Measurements from ENCODE around the gene CCDC28B.
"Not testable (repeated sequence)": the region's sequence is repeated elsewhere in the genome, so short reads cannot be mapped to it uniquely, and the experiment has no call there.

CCDC28B gene

DNA sequence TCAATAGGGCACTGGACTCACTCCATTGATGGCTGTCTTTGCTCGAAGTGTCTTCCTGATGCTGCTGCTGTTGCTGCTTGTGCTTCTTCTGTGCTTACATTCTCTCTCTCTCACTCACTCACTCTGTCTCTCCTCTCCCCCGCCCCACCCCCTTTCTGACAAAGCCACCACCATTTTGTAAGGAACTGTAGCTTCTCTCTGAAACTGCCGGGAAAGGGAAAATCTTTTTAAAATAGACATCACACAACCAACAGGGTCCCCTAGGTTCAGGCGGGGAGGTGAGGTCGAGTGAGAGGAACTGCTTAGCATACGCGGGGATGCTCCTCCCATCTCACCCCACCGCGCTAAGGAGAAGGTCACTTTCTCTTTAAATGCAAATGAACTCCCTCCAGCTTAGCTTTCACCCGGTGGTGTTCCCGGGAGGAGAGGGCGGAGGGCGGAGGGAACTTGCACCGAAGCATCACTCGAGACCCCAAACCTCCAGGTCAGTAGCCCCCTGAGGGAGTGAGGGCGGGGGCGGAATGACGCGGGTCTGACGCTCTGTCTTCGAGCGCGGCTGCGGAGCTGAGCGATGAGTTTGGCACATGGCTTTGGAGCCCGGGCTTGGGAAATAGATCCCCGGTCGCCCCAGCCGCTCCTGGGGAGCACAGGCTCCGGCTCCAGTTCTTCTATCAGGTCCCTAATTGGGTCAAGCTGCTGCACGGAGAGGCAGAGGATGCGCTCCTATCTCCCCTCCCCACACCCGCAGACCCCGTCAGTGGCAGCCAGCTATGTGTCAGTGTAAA lies at the start of gene CCDC28B:
Gene CCDC28B, plus strand, starts transcription at position 370 of the 785 bp plus-strand sequence. CDS start 1,341 bp downstream, outside the sequence.
- Histone ChIP-seq H3K9ac (ENCODE audit: low read depth, low read length) (peak within 1 kb of the TSS; percentile 14), H3K4me3 (ENCODE audit: low read depth, low read length) (peak within 1 kb of the TSS; percentile 63)

DNA sequence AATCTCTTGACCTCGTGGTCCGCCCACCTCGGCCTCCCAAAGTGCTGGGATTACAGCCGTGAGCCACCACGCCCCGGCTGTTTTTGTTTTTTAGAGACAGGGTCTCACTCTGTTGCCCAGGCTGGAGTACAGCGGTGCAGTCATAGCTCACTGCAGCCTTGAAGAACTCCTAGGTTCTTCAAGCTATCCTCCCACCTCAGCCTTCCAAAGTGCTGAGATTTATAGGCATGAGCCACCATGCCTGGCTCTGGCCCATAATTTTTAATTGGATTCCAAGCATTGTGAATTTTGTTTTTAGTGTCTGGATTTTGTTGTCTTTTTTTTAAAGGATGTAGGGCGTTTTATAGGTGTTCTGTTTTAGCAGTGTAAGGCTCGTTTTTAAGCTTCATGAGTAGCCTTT lies 49.5 kb upstream of the CCDC28B start:
- Histone ChIP-seq H3K4me3 (ENCODE audit: low read depth, low read length) (no peak overlapping the region), H3K27me3 (ENCODE audit: control insufficient read depth, insufficient read depth, low read length) (no peaks in the 10 kb centered on the region), H3K9ac (ENCODE audit: low read depth, low read length) (no peak overlapping the region), H3K9me3 (ENCODE audit: control insufficient read depth, insufficient read depth, low read length) (no peaks in the 10 kb centered on the region), H3K36me3 (ENCODE audit: control insufficient read depth, insufficient read depth, low read length) (no peaks in the 10 kb centered on the region), H3K4me1 (ENCODE audit: control insufficient read depth, insufficient read depth, low read length) (no peaks in the 10 kb centered on the region)

More for the DNA sequence above, at the start of gene CCDC28B:
- H3K36me3 ChIP-seq (ENCODE audit: control insufficient read depth, insufficient read depth, low read length): peaks cover 14% of the 10 kb centered on the region
- H3K27me3 ChIP-seq (ENCODE audit: control insufficient read depth, insufficient read depth, low read length): peaks cover 16% of the 10 kb centered on the region
- peaks cover 9% of the 10 kb centered on the region for H3K4me1 ChIP-seq (ENCODE audit: control insufficient read depth, insufficient read depth, low read length)
- H3K9me3 ChIP-seq (ENCODE audit: control insufficient read depth, insufficient read depth, low read length): no peaks in the 10 kb centered on the region

GRCh38 chr1:32151319-32151787 lies 49.0 kb upstream of the CCDC28B start:
- Histone ChIP-seq H3K4me1 (ENCODE audit: control insufficient read depth, insufficient read depth, low read length) (no peaks in the 10 kb centered on the region), H3K9me3 (ENCODE audit: control insufficient read depth, insufficient read depth, low read length) (no peaks in the 10 kb centered on the region), H3K36me3 (ENCODE audit: control insufficient read depth, insufficient read depth, low read length) (no peaks in the 10 kb centered on the region), H3K9ac (ENCODE audit: low read depth, low read length) (no peak overlapping the region), H3K4me3 (ENCODE audit: low read depth, low read length) (no peak overlapping the region), H3K27me3 (ENCODE audit: control insufficient read depth, insufficient read depth, low read length) (no peaks in the 10 kb centered on the region)

DNA sequence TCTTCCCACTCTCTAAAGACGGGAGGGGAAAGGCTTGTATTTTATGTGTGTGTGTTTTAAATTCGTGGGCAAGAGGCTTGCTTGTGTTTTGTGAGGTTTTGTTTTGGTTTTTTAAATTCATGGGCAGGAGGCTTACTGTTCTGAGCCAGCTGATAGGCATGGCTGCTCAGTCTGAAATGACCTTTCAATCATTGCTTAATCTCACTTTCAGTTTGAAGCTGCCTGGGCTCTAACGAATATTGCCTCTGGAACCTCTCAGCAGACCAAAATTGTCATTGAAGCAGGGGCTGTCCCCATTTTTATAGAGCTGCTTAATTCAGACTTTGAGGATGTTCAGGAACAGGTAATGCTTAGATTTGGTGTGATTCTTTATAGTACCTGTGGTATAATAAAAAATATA lies 41.2 kb upstream of the CCDC28B start:
- no peaks in the 10 kb centered on the region for H3K9me3 ChIP-seq (ENCODE audit: control insufficient read depth, insufficient read depth, low read length)
- no peak overlapping the region for H3K4me3 ChIP-seq (ENCODE audit: low read depth, low read length)
- H3K4me1 ChIP-seq (ENCODE audit: control insufficient read depth, insufficient read depth, low read length): no peaks in the 10 kb centered on the region
- H3K9ac ChIP-seq (ENCODE audit: low read depth, low read length): no peak overlapping the region
- H3K36me3 ChIP-seq (ENCODE audit: control insufficient read depth, insufficient read depth, low read length): peaks cover 24% of the 10 kb centered on the region
- H3K27me3 ChIP-seq (ENCODE audit: control insufficient read depth, insufficient read depth, low read length): no peaks in the 10 kb centered on the region

- no peaks in the 10 kb centered on the region for H3K4me1 ChIP-seq (ENCODE audit: control insufficient read depth, insufficient read depth, low read length)
- H3K9ac ChIP-seq (ENCODE audit: low read depth, low read length): no peak overlapping the region
- peaks cover 28% of the 10 kb centered on the region for H3K36me3 ChIP-seq (ENCODE audit: control insufficient read depth, insufficient read depth, low read length)
- H3K27me3 ChIP-seq (ENCODE audit: control insufficient read depth, insufficient read depth, low read length): no peaks in the 10 kb centered on the region
- no peak overlapping the region for H3K4me3 ChIP-seq (ENCODE audit: low read depth, low read length)
- H3K9me3 ChIP-seq (ENCODE audit: control insufficient read depth, insufficient read depth, low read length): no peaks in the 10 kb centered on the region
Observed at GRCh38 chr1:32163405-32163804, 37.0 kb upstream of the CCDC28B start.

- H3K27me3 ChIP-seq (ENCODE audit: control insufficient read depth, insufficient read depth, low read length); H3K9ac ChIP-seq (ENCODE audit: low read depth, low read length); H3K4me3 ChIP-seq (ENCODE audit: low read depth, low read length); H3K9me3 ChIP-seq (ENCODE audit: control insufficient read depth, insufficient read depth, low read length); H3K4me1 ChIP-seq (ENCODE audit: control insufficient read depth, insufficient read depth, low read length): not testable (repeated sequence)
- peaks cover 38% of the 10 kb centered on the region for H3K36me3 ChIP-seq (ENCODE audit: control insufficient read depth, insufficient read depth, low read length)
Observed at GRCh38 chr1:32165633-32166032, 34.8 kb upstream of the CCDC28B start.

DNA sequence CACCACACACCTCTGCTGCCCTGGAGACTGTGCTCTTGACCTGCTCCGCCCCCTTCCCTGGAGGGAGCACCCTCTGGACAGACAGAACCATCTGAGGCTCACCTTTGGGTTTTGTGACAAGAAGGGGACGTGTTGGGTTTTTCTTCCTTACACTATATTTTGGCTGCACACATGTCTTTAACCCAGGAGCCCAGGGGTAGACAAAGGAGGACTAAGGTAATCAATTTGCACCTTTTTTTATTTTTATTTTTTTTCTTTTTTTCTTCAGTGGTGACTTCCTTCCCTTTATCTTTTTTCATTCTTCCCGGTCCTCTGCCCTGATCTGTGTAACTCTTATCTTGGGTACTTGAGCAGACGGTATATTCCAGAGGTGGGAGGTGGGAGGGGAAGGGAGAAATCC lies 29.4 kb upstream of the CCDC28B start:
- H3K9ac ChIP-seq (ENCODE audit: low read depth, low read length): no peak overlapping the region
- H3K4me3 ChIP-seq (ENCODE audit: low read depth, low read length): no peak overlapping the region
- no peaks in the 10 kb centered on the region for H3K9me3 ChIP-seq (ENCODE audit: control insufficient read depth, insufficient read depth, low read length)
- peaks cover 46% of the 10 kb centered on the region for H3K36me3 ChIP-seq (ENCODE audit: control insufficient read depth, insufficient read depth, low read length)
- H3K4me1 ChIP-seq (ENCODE audit: control insufficient read depth, insufficient read depth, low read length): no peaks in the 10 kb centered on the region
- no peaks in the 10 kb centered on the region for H3K27me3 ChIP-seq (ENCODE audit: control insufficient read depth, insufficient read depth, low read length)

DNA sequence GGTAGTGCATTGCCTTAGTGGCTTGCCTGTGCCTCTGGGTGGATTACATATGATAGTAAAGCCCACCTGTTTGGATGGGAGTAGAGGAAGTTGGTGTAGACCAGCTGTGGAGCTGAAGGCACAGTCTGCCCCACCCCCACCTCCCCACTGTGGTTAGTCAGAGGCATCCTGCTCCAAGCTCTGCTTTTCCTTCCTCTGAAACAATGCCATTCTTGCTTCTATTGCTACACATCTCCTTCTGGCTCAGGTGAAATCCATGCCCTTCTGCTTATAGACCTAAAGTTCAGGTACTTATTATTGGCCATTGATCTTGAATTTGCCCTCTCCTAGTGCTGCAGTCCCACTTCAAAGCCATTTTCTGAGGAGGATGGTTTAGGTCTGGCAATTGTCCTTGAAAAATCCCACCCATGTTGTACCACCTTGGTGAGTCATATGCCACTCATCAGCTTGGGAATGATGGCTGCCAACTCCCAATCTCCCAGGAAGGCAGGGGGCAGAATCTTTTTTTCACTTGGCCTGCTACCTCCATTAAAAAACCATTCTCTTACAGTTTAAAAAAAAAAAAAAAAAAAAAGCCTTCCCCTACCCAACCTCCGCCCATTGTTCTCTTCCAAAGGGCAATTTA lies 27.7 kb upstream of the CCDC28B start:
- H3K27me3 ChIP-seq (ENCODE audit: control insufficient read depth, insufficient read depth, low read length): no peaks in the 10 kb centered on the region
- peaks cover 38% of the 10 kb centered on the region for H3K36me3 ChIP-seq (ENCODE audit: control insufficient read depth, insufficient read depth, low read length)
- no peak overlapping the region for H3K4me3 ChIP-seq (ENCODE audit: low read depth, low read length)
- no peak overlapping the region for H3K9ac ChIP-seq (ENCODE audit: low read depth, low read length)
- no peaks in the 10 kb centered on the region for H3K9me3 ChIP-seq (ENCODE audit: control insufficient read depth, insufficient read depth, low read length)
- H3K4me1 ChIP-seq (ENCODE audit: control insufficient read depth, insufficient read depth, low read length): peaks cover under 1% of the 10 kb centered on the region

DNA sequence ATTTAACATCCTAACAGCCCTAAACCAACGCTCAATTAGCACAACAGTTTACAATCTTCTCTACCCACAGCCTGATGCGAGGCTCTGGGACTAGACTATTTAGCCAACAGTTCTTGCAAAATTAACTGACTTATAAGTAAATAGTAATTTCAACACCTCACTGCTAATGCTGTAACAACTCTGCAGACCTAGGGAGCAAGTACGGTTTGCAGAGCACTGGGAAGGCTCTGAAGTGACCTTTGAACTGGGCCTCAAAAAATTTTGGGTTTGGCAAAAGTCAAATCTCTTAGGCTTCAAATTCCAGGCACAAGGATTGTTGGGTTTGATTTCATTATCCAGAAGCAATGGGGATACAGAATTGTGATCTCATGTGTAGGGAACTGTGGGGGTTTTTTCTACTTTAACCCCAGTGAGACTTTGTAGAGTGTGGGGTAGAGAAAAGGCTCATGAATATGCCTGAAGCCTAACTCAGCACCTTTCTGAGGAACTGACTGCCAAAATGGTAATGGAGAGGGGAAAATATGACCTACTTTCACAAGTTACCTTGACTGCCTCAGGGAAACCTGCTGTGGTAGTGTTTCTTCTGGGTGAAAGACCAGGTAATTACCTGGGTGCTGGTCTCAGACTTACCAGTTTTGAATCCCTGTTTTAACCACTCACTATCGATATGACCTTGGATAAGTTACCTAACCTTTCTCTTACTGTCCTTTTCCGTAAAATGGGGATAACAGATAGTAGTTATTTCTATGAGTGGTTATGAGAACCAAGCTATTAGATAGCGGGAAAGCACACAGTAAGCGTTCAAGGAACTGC lies 21.8 kb upstream of the CCDC28B start:
- Histone ChIP-seq H3K36me3 (ENCODE audit: control insufficient read depth, insufficient read depth, low read length) (peaks cover 12% of the 10 kb centered on the region), H3K27me3 (ENCODE audit: control insufficient read depth, insufficient read depth, low read length) (no peaks in the 10 kb centered on the region), H3K4me3 (ENCODE audit: low read depth, low read length) (peak overlapping the region; percentile 81), H3K4me1 (ENCODE audit: control insufficient read depth, insufficient read depth, low read length) (peaks cover 11% of the 10 kb centered on the region), H3K9me3 (ENCODE audit: control insufficient read depth, insufficient read depth, low read length) (no peaks in the 10 kb centered on the region), H3K9ac (ENCODE audit: low read depth, low read length) (peak overlapping the region; percentile 67)

DNA sequence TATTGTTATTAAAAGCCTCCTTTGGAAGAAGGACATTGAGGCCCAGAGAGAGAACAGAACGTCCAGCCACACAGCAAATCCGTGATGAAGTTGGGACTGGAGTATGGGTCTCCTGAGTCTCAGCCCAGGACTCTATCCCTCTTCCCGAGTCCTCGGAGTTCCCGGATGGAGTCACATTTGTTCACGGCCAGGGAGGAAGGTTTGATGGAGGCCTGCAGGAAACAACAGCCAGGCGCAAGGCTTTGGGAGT lies 21.3 kb upstream of the CCDC28B start:
- Histone ChIP-seq H3K9ac (ENCODE audit: low read depth, low read length) (peak overlapping the region; percentile 67), H3K9me3 (ENCODE audit: control insufficient read depth, insufficient read depth, low read length) (no peaks in the 10 kb centered on the region), H3K36me3 (ENCODE audit: control insufficient read depth, insufficient read depth, low read length) (peaks cover 15% of the 10 kb centered on the region), H3K4me3 (ENCODE audit: low read depth, low read length) (peak overlapping the region; percentile 81), H3K4me1 (ENCODE audit: control insufficient read depth, insufficient read depth, low read length) (peaks cover 11% of the 10 kb centered on the region), H3K27me3 (ENCODE audit: control insufficient read depth, insufficient read depth, low read length) (no peaks in the 10 kb centered on the region)

GRCh38 chr1:32179443-32180185 lies 20.8 kb upstream of the CCDC28B start, which contains the start of gene TXLNA:
Gene TXLNA, plus strand, starts transcription at chr1:32179675. Its CDS starts 671 bp downstream, at chr1:32180346.
- Histone ChIP-seq H3K9ac (ENCODE audit: low read depth, low read length) (peak within 1 kb of the TSS; percentile 90), H3K4me3 (ENCODE audit: low read depth, low read length) (peak within 1 kb of the TSS; percentile 81), H3K27me3 (ENCODE audit: control insufficient read depth, insufficient read depth, low read length) (no peaks in the 10 kb centered on the region), H3K36me3 (ENCODE audit: control insufficient read depth, insufficient read depth, low read length) (peaks cover 20% of the 10 kb centered on the region), H3K9me3 (ENCODE audit: control insufficient read depth, insufficient read depth, low read length) (no peaks in the 10 kb centered on the region), H3K4me1 (ENCODE audit: control insufficient read depth, insufficient read depth, low read length) (peaks cover 11% of the 10 kb centered on the region)
